Skeletal muscle tissue (tissue), 4 donors: ENCODE results near the gene PPP1R9B. TPM values are rescaled to one million over a fixed set of nuclear protein-coding genes. Genes with fewer than 3 reads are reported as not detected.

Experiments
- H3K27ac ChIP-seq: one replicate; pipeline ENCODE4 v1.7.0; 2013; ENCODE audit warnings: mild to moderate bottlenecking, low read depth, low read length, inconsistent platforms
- H3K27me3 ChIP-seq, 3 donors: one replicate each; pipeline ENCODE4 v1.7.0; 2013; ENCODE audit warnings: low read length in 3 of 3; ENCODE audit not compliant: control insufficient read depth in 3 of 3, insufficient read depth in 3 of 3
- H3K36me3 ChIP-seq, 3 donors: one replicate each; pipeline ENCODE4 v1.7.0; 2013; ENCODE audit warnings: low read length in 3 of 3; ENCODE audit not compliant: control insufficient read depth in 3 of 3, insufficient read depth in 3 of 3
- H3K4me1 ChIP-seq, 3 donors: one replicate each; pipeline ENCODE4 v1.7.0; 2013; ENCODE audit warnings: low read length in 3 of 3, mild to moderate bottlenecking in 3 of 3; ENCODE audit not compliant: control insufficient read depth in 3 of 3, insufficient read depth in 3 of 3
- H3K4me3 ChIP-seq, 3 donors: one replicate each; pipeline ENCODE4 v1.7.0; 2013; ENCODE audit warnings: low read length in 3 of 3
- H3K9ac ChIP-seq, 3 donors: one replicate each; pipeline ENCODE4 v1.7.0; 2013; ENCODE audit warnings: low read length in 3 of 3, mild to moderate bottlenecking in 3 of 3, moderate library complexity in 2 of 3, low read depth in 1 of 3
- H3K9me3 ChIP-seq, 3 donors: one replicate each; pipeline ENCODE4 v1.7.0; 2013; ENCODE audit warnings: low read length in 3 of 3; ENCODE audit not compliant: control insufficient read depth in 3 of 3
- total RNA-seq: library from RNA; depleted of rRNA; stranded (reverse); fragments of >200 nt; gene quantifications from one replicate; pipeline ENCODE4 v1.2.3, GENCODE V29; 2014
- donor health status: Osteomylitis.

The PPP1R9B gene
- total RNA-seq, 1 donor from 2014 or later: 19.3 TPM

GRCh38 chr17:50145532-50146229 lies 4.8 kb downstream of the PPP1R9B start:
- peak overlapping the region in 1 of 3 donors; percentile 84 for H3K9ac ChIP-seq
- H3K4me3 ChIP-seq: no peak overlapping the region
- H3K27ac ChIP-seq: no peak overlapping the region
- no peaks in the 10 kb centered on the region for H3K9me3 ChIP-seq
- H3K4me1 ChIP-seq: peaks cover 51 to 68% (median 59%) of the 10 kb centered on the region in 3 donors
- peaks cover 23 to 44% (median 40%) of the 10 kb centered on the region in 3 donors for H3K36me3 ChIP-seq
- no peaks in the 10 kb centered on the region for H3K27me3 ChIP-seq

- H3K27ac ChIP-seq: no peak overlapping the region
- peak overlapping the region in 1 of 3 donors; percentile 84 for H3K9ac ChIP-seq
- H3K4me3 ChIP-seq: no peak overlapping the region
- no peaks in the 10 kb centered on the region for H3K27me3 ChIP-seq
- H3K4me1 ChIP-seq: peaks cover 58 to 74% (median 66%) of the 10 kb centered on the region in 3 donors
- H3K9me3 ChIP-seq: no peaks in the 10 kb centered on the region
- H3K36me3 ChIP-seq: peaks cover 28 to 51% (median 42%) of the 10 kb centered on the region in 3 donors
These were observed 5.5 kb downstream of the PPP1R9B start for GRCh38 chr17:50144845-50145531.

GRCh38 chr17:50144355-50144754 lies 6.1 kb downstream of the PPP1R9B start:
- H3K4me1 ChIP-seq: peaks cover 62 to 75% (median 71%) of the 10 kb centered on the region in 3 donors
- H3K36me3 ChIP-seq: peaks cover 34 to 56% (median 46%) of the 10 kb centered on the region in 3 donors
- H3K9ac ChIP-seq: peak overlapping the region in 1 of 3 donors; percentile 84
- H3K27me3 ChIP-seq: no peaks in the 10 kb centered on the region
- H3K4me3 ChIP-seq: no peak overlapping the region
- H3K9me3 ChIP-seq: no peaks in the 10 kb centered on the region
- no peak overlapping the region for H3K27ac ChIP-seq

- no peaks in the 10 kb centered on the region for H3K9me3 ChIP-seq
- H3K27me3 ChIP-seq: no peaks in the 10 kb centered on the region
- no peak overlapping the region for H3K4me3 ChIP-seq
- peaks cover 62 to 74% (median 73%) of the 10 kb centered on the region in 3 donors for H3K4me1 ChIP-seq
- H3K9ac ChIP-seq: no peak overlapping the region
- H3K27ac ChIP-seq: no peak overlapping the region
- H3K36me3 ChIP-seq: peaks cover 41 to 64% (median 53%) of the 10 kb centered on the region in 3 donors
These were observed 6.9 kb downstream of the PPP1R9B start for GRCh38 chr17:50143461-50144176.

GRCh38 chr17:50141745-50142110 lies 8.7 kb downstream of the PPP1R9B start:
- peaks cover 60 to 82% (median 72%) of the 10 kb centered on the region in 3 donors for H3K36me3 ChIP-seq
- no peaks in the 10 kb centered on the region for H3K9me3 ChIP-seq
- H3K4me3 ChIP-seq: no peak overlapping the region
- H3K4me1 ChIP-seq: peaks cover 43 to 55% (median 54%) of the 10 kb centered on the region in 3 donors
- H3K27me3 ChIP-seq: no peaks in the 10 kb centered on the region
- H3K9ac ChIP-seq: no peak overlapping the region
- no peak overlapping the region for H3K27ac ChIP-seq

- no peak overlapping the region for H3K9ac ChIP-seq
- H3K27me3 ChIP-seq: no peaks in the 10 kb centered on the region
- H3K4me1 ChIP-seq: peaks cover 38 to 49% (median 48%) of the 10 kb centered on the region in 3 donors
- H3K27ac ChIP-seq: peak overlapping the region; percentile 36
- H3K36me3 ChIP-seq: peaks cover 64 to 87% (median 76%) of the 10 kb centered on the region in 3 donors
- H3K4me3 ChIP-seq: no peak overlapping the region
- H3K9me3 ChIP-seq: no peaks in the 10 kb centered on the region
These were observed 9.3 kb downstream of the PPP1R9B start for GRCh38 chr17:50141026-50141744.

GRCh38 chr17:50139950-50140885 lies 10.3 kb downstream of the PPP1R9B start:
- H3K9me3 ChIP-seq: no peaks in the 10 kb centered on the region
- H3K4me3 ChIP-seq: peak overlapping the region in 1 of 3 donors; percentile 22
- peak overlapping the region; percentile 36 for H3K27ac ChIP-seq
- H3K9ac ChIP-seq: peak overlapping the region; percentile 38 to 45 (median 40)
- H3K27me3 ChIP-seq: no peaks in the 10 kb centered on the region
- H3K4me1 ChIP-seq: peaks cover 33 to 43% (median 42%) of the 10 kb centered on the region in 3 donors
- H3K36me3 ChIP-seq: peaks cover 71 to 91% (median 82%) of the 10 kb centered on the region in 3 donors

GRCh38 chr17:50139185-50139783 lies 11.2 kb downstream of the PPP1R9B start:
- H3K27ac ChIP-seq: no peak overlapping the region
- H3K27me3 ChIP-seq: no peaks in the 10 kb centered on the region
- H3K9me3 ChIP-seq: no peaks in the 10 kb centered on the region
- peaks cover 30 to 43% (median 40%) of the 10 kb centered on the region in 3 donors for H3K4me1 ChIP-seq
- no peak overlapping the region for H3K4me3 ChIP-seq
- H3K9ac ChIP-seq: peak overlapping the region; percentile 38 to 45 (median 40)
- H3K36me3 ChIP-seq: peaks cover 71 to 83% (median 77%) of the 10 kb centered on the region in 3 donors
